Measurements from ENCODE around the gene CLEC4C. TPM values are rescaled to one million over a fixed set of nuclear protein-coding genes. Genes with fewer than 3 reads are reported as not detected.

The CLEC4C gene, protein sequence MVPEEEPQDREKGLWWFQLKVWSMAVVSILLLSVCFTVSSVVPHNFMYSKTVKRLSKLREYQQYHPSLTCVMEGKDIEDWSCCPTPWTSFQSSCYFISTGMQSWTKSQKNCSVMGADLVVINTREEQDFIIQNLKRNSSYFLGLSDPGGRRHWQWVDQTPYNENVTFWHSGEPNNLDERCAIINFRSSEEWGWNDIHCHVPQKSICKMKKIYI
- not detected in 2 replicates for total RNA-seq
- not detected in 2 replicates for polyA plus RNA-seq
- polyA plus RNA-seq (2011; cell fraction: cytosol; rRNA removed), result not detected in 2 replicates
- not detected in 2 replicates for polyA plus RNA-seq (2011; cell fraction: nucleus; rRNA removed)
- polyA plus RNA-seq (2012), result not detected in 2 replicates
- not detected in 2 replicates for polyA minus RNA-seq
- polyA minus RNA-seq (2011; cell fraction: cytosol; rRNA and poly(A)+ RNA removed), result not detected
- not detected in 2 replicates for polyA minus RNA-seq (2011; cell fraction: nucleus; rRNA and poly(A)+ RNA removed)
- not detected for Bru-seq, nascent RNA
- BruChase-seq, experiment 1, labeled RNA remaining after a 6-hour chase, result not detected
- BruChase-seq, experiment 2, labeled RNA remaining after a 2-hour chase, result percentile 5 among the genes with signal in this experiment
- long read RNA-seq, result 0 reads

DNA sequence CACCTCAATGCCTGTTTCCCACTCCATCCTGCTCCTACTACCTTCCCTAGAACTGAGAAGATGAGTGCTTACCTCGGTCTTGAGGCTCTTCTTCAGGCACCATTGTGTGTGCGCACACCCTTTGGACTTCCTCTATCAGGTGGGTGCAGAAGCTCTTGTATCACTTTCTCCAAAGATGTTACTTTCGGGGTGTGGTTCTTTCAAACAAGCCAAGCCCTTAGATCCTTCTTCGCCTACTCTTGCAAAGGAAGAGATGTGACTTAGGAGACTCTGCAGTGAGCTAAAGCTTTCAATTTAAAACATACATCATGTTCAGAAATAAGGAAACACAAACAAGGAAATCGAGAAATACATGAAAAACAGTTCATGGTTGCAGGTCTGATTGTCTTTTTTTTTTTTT lies at the start of gene CLEC4C:
CLEC4C (minus strand) TSS at position 130 of the 400 bp plus-strand sequence; CDS start at position 103, 27 bp downstream.
- TF ChIP-seq GATA2 (IDR thresholded peaks at IDR 0.05; ENCODE audit: insufficient read depth, insufficient read length, low read depth, low read length), result no peak
- TF ChIP-seq, protein P1, sequence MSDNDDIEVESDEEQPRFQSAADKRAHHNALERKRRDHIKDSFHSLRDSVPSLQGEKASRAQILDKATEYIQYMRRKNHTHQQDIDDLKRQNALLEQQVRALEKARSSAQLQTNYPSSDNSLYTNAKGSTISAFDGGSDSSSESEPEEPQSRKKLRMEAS (IDR thresholded peaks at IDR 0.05; ENCODE audit: insufficient read depth, insufficient read length), result no peak
- TF ChIP-seq JUN (IDR thresholded peaks at IDR 0.05; ENCODE audit: borderline replicate concordance, insufficient read depth, insufficient read length, low read depth), result no peak
- TF ChIP-seq FOS (IDR thresholded peaks at IDR 0.05; ENCODE audit: borderline replicate concordance, insufficient read depth, low read length), result no peak
- TF ChIP-seq EZH2 (IDR thresholded peaks at IDR 0.05; ENCODE audit: borderline replicate concordance, low read depth, low read length, severe bottlenecking), result no peak
- TF ChIP-seq, protein P2, sequence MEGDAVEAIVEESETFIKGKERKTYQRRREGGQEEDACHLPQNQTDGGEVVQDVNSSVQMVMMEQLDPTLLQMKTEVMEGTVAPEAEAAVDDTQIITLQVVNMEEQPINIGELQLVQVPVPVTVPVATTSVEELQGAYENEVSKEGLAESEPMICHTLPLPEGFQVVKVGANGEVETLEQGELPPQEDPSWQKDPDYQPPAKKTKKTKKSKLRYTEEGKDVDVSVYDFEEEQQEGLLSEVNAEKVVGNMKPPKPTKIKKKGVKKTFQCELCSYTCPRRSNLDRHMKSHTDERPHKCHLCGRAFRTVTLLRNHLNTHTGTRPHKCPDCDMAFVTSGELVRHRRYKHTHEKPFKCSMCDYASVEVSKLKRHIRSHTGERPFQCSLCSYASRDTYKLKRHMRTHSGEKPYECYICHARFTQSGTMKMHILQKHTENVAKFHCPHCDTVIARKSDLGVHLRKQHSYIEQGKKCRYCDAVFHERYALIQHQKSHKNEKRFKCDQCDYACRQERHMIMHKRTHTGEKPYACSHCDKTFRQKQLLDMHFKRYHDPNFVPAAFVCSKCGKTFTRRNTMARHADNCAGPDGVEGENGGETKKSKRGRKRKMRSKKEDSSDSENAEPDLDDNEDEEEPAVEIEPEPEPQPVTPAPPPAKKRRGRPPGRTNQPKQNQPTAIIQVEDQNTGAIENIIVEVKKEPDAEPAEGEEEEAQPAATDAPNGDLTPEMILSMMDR (IDR thresholded peaks at IDR 0.05; ENCODE audit: extremely low read depth in 1 of 2, insufficient read depth in 1 of 2, low read depth in 1 of 2, low read length in 2 of 2), result no peak
- no peak for TF ChIP-seq POLR2A (IDR thresholded peaks at IDR 0.05; ENCODE audit: low read depth, low read length)
- TF ChIP-seq MYC (IDR thresholded peaks at IDR 0.05; ENCODE audit: low read depth, low read length), result no peak
- no peak for TF ChIP-seq POLR2AphosphoS5 (IDR thresholded peaks at IDR 0.05; ENCODE audit: insufficient read depth, low read depth, low read length)
- Histone ChIP-seq H3K4me3 (replicated peaks in 1 of 3; ENCODE audit: insufficient read depth in 1 of 3, low read depth in 1 of 3, low read length in 3 of 3) (no peak within 1 kb of the TSS), H3K9ac (replicated peaks; ENCODE audit: extremely low read depth, insufficient read depth, low read length) (no peak within 1 kb of the TSS), H3K9me1 (replicated peaks; ENCODE audit: control insufficient read depth, extremely low read depth, insufficient read depth, low read length) (no peaks in the 10 kb centered on the region), H2AFZ (ENCODE audit: low read depth, low read length) (no peak within 1 kb of the TSS), H4K20me1 (replicated peaks; ENCODE audit: control insufficient read depth, extremely low read depth, insufficient read depth, low read length) (no peaks in the 10 kb centered on the region), H3K27me3 (ENCODE audit: control insufficient read depth in 2 of 2, insufficient read depth in 2 of 2, low read length in 2 of 2) (no peaks in the 10 kb centered on the region), H3K79me2 (ENCODE audit: control insufficient read depth, insufficient read depth, low read length) (no peaks in the 10 kb centered on the region), H3K4me1 (ENCODE audit: control insufficient read depth, extremely low read depth, insufficient read depth, low read length) (no peaks in the 10 kb centered on the region), H3K4me2 (ENCODE audit: insufficient read depth, low read length) (no peak within 1 kb of the TSS), H3K9me3 (replicated peaks; ENCODE audit: control insufficient read depth, insufficient read depth, low read length) (no peaks in the 10 kb centered on the region), H3K27ac (ENCODE audit: insufficient read depth, low read depth, low read length) (no peak within 1 kb of the TSS), H3K36me3 (ENCODE audit: control insufficient read depth in 2 of 2, extremely low read depth in 1 of 2, insufficient read depth in 2 of 2, low read length in 2 of 2) (no peaks in the 10 kb centered on the region)
- no TSS peak for BruUV-seq (replicated peaks)
- dilution Hi-C loops (cut with MboI; ENCODE audit: extremely low pct_ligation_motif_present, low sequenced_read_pairs), result no loop called here
- no peak for FAIRE-seq
- DNase-seq (ENCODE audit: low read depth, low spot score), result no peak
- intact Hi-C loops (cut with micrococcal nuclease), result no loop called here
- ChIA-PET CTCF (interaction anchor here (0.7 to 1.3 kb wide), 2 partner anchors 10 to 57 kb away, joined by 4 to 5 read pairs; no protein-coding TSS in a partner anchor), POLR2A (no interaction called here)
